Glutamatergic neuron (in vitro differentiated cells): ENCODE data around the gene FASTKD2. TPM values are rescaled to one million over a fixed set of nuclear protein-coding genes. Genes with fewer than 3 reads are reported as not detected.

ENCODE experiments used
- DNase-seq: peaks from one replicate; pipeline ENCODE4 v3.0.0; 2022
- H3K27ac Mint-ChIP-seq: one replicate; pipeline ENCODE4 v1.8.0; 2020; ENCODE audit warnings: mild to moderate bottlenecking, mixed read lengths, inconsistent platforms; ENCODE audit not compliant: unreplicated experiment
- H3K27me3 Mint-ChIP-seq: one replicate; pipeline ENCODE4 v1.8.0; 2020; ENCODE audit warnings: mild to moderate bottlenecking, moderate library complexity, mixed read lengths, inconsistent platforms; ENCODE audit not compliant: unreplicated experiment
- H3K36me3 Mint-ChIP-seq: one replicate; pipeline ENCODE4 v1.8.0; 2020; ENCODE audit warnings: mild to moderate bottlenecking, mixed read lengths, inconsistent platforms; ENCODE audit not compliant: unreplicated experiment
- H3K4me1 Mint-ChIP-seq: one replicate; pipeline ENCODE4 v1.8.0; 2020; ENCODE audit warnings: mild to moderate bottlenecking, low read depth, mixed read lengths, inconsistent platforms; ENCODE audit not compliant: unreplicated experiment
- H3K4me3 Mint-ChIP-seq: one replicate; pipeline ENCODE4 v1.8.0; 2020; ENCODE audit warnings: mild to moderate bottlenecking, mixed read lengths, inconsistent platforms; ENCODE audit not compliant: unreplicated experiment
- H3K9me3 Mint-ChIP-seq: one replicate; pipeline ENCODE4 v1.8.0; 2020; ENCODE audit warnings: mild to moderate bottlenecking, moderate library complexity, mixed read lengths, inconsistent platforms; ENCODE audit not compliant: unreplicated experiment
- total RNA-seq: library from RNA; stranded (reverse); fragmentation: NEBNext Ultra II Directional; extraction: Animal tissue kit (Norgen Biotek cat#: 25700); gene quantifications from one replicate; pipeline ENCODE4 v1.2.1, GENCODE V29; 2021; ENCODE audit not compliant: unreplicated experiment
- TF ChIP-seq, protein P1 (sequence below): fragments of 200-600 bp; sonication (generic); IDR thresholded peaks from one replicate; pipeline ENCODE4 v1.5.0; 2021; ENCODE audit not compliant: partially characterized antibody, unreplicated experiment

The FASTKD2 gene
- total RNA-seq, 1 donor from 2014 or later = 24.7 TPM

DNA sequence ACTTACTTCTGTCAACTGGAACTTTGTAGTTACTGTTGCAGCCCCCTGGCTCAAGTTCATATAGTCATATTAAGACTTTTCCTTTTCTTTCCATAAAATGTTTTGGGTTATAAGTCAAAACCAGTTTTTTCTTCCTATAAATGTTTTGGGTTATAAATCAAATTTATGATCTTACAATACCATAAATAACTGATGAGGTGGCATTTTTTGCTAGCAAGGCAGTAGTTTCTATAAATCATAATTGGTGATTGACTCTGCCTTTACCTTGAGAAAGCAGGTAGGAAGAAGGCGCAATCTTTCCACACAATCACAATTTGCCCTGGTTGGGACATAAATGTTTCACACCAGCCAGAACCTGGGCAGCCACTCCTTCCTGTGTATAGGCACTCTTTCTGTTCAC is 42.1 kb upstream of the FASTKD2 start:
- peaks cover 4% of the 10 kb centered on the region for H3K27me3 Mint-ChIP-seq
- H3K4me3 Mint-ChIP-seq = no peak overlapping the region
- TF ChIP-seq, protein P1, sequence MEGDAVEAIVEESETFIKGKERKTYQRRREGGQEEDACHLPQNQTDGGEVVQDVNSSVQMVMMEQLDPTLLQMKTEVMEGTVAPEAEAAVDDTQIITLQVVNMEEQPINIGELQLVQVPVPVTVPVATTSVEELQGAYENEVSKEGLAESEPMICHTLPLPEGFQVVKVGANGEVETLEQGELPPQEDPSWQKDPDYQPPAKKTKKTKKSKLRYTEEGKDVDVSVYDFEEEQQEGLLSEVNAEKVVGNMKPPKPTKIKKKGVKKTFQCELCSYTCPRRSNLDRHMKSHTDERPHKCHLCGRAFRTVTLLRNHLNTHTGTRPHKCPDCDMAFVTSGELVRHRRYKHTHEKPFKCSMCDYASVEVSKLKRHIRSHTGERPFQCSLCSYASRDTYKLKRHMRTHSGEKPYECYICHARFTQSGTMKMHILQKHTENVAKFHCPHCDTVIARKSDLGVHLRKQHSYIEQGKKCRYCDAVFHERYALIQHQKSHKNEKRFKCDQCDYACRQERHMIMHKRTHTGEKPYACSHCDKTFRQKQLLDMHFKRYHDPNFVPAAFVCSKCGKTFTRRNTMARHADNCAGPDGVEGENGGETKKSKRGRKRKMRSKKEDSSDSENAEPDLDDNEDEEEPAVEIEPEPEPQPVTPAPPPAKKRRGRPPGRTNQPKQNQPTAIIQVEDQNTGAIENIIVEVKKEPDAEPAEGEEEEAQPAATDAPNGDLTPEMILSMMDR = no peak
- H3K36me3 Mint-ChIP-seq = no peaks in the 10 kb centered on the region
- no peak overlapping the region for H3K27ac Mint-ChIP-seq
- no peak for DNase-seq
- H3K9me3 Mint-ChIP-seq = no peaks in the 10 kb centered on the region
- H3K4me1 Mint-ChIP-seq = no peaks in the 10 kb centered on the region

DNA sequence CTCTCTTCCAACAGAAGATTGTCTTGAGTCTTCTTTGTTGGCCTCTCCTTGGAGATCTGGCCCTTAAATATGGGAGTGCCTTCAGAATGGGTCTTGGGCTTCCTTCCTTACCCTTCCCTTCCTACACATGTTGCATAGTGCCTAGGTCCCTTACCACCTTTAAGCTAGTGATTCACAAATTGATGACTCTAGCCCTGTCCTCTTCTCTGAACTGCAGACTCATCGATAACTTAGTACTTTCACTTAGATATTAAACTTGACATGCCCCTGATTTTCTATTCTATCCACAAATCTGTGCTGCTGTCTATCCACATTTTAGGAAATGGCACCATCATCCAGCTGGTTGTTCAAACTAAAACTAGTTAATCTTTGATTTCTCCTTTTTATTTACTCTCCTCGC is 38.1 kb upstream of the FASTKD2 start:
- Mint-ChIP-seq H3K4me3 (no peak overlapping the region), H3K27me3 (peaks cover 4% of the 10 kb centered on the region)
- TF ChIP-seq, protein P1 = no peak

DNA sequence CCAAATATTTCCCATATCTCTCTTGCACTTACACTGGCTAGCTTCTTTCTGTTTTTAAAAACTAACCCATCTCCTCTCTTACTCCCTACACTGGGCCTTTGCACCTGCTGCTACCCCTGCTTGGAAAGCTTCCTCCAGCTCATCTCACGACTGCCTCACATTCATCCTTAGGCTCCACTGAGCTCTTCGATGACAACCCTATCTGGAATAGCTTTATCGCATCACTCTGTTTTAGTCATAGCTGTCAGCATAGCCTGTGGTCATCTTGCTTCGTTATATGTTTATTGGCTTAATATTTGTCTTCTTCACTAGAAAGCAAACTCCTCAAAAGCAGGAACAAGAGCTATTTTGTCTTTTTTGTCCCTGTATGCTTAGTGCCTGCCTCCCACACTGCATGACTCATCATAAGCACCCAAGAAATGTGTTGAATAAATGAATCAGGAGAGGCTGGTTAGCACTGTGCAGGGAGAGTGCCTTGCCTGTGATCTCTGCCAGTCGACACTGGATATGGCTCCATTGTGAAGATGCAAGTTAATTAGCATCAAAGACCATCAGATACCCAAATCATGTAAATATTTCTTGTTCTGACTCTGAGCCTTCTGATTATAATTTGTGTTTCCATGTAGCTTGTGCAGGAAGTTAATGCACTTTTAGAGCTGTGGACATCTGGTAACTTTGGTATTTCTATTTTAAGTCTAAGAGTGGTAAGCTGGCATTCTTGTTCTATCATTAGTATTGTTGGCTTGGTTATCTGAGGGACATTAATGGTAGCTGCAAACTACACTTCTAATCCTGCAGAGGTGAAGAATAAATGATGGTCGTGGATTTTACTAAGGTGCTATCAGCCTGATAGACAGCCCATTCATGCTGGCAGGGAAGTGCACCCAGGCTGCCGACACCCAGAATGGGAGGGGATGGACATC is 36.9 kb upstream of the FASTKD2 start:
- Mint-ChIP-seq H3K4me1 (no peaks in the 10 kb centered on the region), H3K4me3 (no peak overlapping the region), H3K27ac (no peak overlapping the region), H3K36me3 (no peaks in the 10 kb centered on the region), H3K27me3 (peaks cover 4% of the 10 kb centered on the region), H3K9me3 (no peaks in the 10 kb centered on the region)
- no peak for DNase-seq
- TF ChIP-seq, protein P1 = no peak

More for the DNA sequence above, 38.1 kb upstream of the FASTKD2 start:
- H3K9me3 Mint-ChIP-seq = no peaks in the 10 kb centered on the region
- no peak for DNase-seq
- no peaks in the 10 kb centered on the region for H3K4me1 Mint-ChIP-seq
- H3K27ac Mint-ChIP-seq = no peak overlapping the region
- no peaks in the 10 kb centered on the region for H3K36me3 Mint-ChIP-seq

DNA sequence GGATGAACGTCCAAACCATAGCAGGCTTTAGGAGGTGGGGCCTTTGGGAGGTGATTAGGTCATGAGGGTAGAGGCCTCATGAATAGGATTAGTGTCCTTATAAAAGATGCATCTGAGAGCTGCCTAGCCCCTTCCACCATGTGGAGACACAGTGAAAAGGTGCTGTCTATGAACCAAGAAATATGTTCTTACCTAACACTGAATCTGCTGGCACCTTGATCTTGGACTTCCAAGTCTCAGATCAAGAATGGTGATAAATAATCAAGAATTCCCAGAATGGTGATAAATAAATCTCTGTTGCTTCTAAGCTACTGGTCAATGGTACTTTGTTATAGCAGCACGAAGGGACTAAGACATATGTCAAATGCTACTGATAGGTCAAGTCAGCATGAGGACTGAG is 32.1 kb upstream of the FASTKD2 start:
- TF ChIP-seq, protein P1 = no peak
- no peaks in the 10 kb centered on the region for H3K9me3 Mint-ChIP-seq
- no peaks in the 10 kb centered on the region for H3K27me3 Mint-ChIP-seq
- H3K36me3 Mint-ChIP-seq = no peaks in the 10 kb centered on the region
- H3K4me1 Mint-ChIP-seq = no peaks in the 10 kb centered on the region
- DNase-seq = no peak
- H3K27ac Mint-ChIP-seq = no peak overlapping the region
- no peak overlapping the region for H3K4me3 Mint-ChIP-seq

DNA sequence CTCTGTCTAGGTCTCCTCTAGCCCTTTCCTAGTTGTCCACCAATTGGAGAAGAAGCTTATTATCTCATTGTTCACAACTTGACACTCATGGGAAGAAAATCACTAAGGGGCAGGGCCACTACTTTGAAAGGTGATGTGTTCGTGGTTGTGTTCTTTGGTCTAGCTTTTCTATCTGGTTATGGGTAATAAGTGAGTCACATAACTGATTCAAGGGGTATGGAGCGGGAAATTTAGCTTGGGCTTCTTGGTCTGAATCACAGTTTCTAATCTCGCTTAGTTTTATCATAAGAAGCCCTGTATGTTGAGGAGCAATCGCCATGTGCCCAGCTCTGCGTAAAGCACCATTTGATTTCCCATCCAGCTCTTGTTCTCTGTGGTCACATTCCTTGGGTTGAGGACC is 28.5 kb upstream of the FASTKD2 start:
- DNase-seq = no peak
- Mint-ChIP-seq H3K4me3 (no peak overlapping the region), H3K9me3 (no peaks in the 10 kb centered on the region)

More for the DNA sequence above, 28.5 kb upstream of the FASTKD2 start:
- Mint-ChIP-seq H3K27ac (no peak overlapping the region), H3K27me3 (peaks cover 2% of the 10 kb centered on the region), H3K36me3 (no peaks in the 10 kb centered on the region), H3K4me1 (peaks cover 2% of the 10 kb centered on the region)
- TF ChIP-seq, protein P1 = no peak
